ENCODE measurements around the gene MRGPRF. TPM values are rescaled to one million over a fixed set of nuclear protein-coding genes. Genes with fewer than 3 reads are reported as not detected.

MRGPRF gene, protein sequence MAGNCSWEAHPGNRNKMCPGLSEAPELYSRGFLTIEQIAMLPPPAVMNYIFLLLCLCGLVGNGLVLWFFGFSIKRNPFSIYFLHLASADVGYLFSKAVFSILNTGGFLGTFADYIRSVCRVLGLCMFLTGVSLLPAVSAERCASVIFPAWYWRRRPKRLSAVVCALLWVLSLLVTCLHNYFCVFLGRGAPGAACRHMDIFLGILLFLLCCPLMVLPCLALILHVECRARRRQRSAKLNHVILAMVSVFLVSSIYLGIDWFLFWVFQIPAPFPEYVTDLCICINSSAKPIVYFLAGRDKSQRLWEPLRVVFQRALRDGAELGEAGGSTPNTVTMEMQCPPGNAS
- total RNA-seq = under 1 TPM in 2 of 3 donors, not detected in 1; 0.10 to 0.18 TPM

DNA sequence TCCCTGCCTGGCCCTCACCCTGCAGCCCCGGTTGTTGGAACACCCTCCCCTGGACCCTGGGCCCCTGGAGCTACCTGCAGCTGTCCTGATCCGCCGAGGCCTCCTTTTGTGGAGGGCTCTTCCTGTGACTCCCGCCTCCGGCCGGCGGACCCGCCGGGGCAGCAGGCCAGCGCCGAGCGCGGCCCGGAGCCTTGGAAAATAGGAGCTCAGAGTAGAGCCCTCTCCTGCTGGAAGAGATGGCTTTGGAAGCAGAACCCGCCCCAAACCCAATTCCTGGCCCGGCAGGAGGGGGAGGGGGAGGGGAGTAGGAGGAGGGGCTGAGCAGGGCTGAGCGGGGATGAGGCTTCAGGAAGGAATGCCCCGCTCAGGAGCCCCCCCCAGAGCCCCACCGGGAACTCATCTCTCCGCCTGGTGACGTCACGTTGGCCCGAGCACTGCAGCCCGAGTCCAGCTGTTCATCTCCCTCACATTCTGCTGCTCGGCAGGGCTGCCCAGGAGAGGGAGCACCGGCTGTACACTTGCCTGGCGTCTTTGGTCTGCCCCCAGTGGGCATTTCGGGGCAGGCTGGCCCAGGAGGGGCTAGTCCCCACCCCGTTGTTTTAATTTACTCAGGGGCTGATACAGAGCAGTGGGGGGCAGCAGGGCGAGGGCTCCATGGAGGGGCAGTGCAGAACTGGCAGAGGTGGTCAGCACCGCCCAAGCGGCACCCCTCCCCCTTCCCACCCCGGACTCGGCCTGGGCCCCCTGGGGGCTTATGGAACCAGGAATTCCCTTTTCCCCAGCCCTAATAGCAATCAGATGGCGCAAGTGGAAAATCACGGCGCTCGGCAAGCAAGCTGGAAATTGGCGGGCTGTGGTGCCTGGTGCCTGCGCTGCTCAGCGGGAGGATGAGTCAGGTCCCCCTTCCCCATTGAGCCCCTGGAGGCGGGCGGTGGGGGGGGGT is at the start of gene MRGPRF:
Gene MRGPRF (minus strand): TSS at position 238 of the 943 bp plus-strand sequence. CDS start 3,345 bp downstream, outside the sequence.
- ATAC-seq = no peak
- Mint-ChIP-seq H3K27me3 (ENCODE audit: low read depth) (peaks cover 41% of the 10 kb centered on the region), H3K4me3 (no peak within 1 kb of the TSS), H3K4me1 (ENCODE audit: low read depth) (no peaks in the 10 kb centered on the region), H3K36me3 (ENCODE audit: insufficient read depth) (no peaks in the 10 kb centered on the region), H3K9me3 (no peaks in the 10 kb centered on the region)
- DNase-seq = no peak

DNA sequence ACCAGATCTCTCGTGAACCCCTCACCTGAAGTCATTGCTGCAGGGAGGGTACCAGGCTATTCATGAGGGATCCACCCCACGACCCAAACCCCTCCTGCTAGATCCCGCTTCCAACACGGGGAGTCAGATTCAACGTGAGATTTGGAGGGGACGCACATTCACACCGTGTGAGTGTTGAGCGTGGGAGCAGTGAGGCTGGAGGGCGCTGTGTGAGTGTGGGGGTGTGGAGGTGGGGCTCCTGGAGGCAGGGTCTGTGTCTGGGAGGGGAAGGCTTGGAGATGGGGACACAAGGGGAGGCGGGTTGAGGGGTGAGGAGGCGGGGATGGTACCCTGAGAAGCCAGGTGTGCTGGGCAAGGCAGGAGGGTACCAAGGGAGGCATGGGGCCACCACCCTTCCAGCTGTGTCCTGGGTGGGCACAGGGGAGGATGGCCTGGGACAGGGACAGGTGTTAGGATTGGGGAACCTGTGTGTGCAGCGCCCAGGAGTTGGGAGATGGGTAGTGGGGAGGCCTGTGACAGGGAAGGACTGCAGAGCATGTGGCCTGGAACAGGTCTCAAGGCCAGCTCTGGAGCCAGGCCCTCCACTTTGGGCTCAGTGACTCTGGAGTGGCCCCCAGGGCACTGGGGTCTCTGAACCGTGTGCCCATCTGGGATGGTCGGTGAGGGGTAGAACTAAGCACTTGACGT is 49.3 kb upstream of the MRGPRF start:
- Mint-ChIP-seq H3K27me3 (ENCODE audit: low read depth) (no peaks in the 10 kb centered on the region), H3K4me3 (no peak overlapping the region), H3K36me3 (ENCODE audit: insufficient read depth) (no peaks in the 10 kb centered on the region), H3K4me1 (ENCODE audit: low read depth) (no peaks in the 10 kb centered on the region), H3K9me3 (no peaks in the 10 kb centered on the region)
- DNase-seq = no peak
- ATAC-seq = no peak

DNA sequence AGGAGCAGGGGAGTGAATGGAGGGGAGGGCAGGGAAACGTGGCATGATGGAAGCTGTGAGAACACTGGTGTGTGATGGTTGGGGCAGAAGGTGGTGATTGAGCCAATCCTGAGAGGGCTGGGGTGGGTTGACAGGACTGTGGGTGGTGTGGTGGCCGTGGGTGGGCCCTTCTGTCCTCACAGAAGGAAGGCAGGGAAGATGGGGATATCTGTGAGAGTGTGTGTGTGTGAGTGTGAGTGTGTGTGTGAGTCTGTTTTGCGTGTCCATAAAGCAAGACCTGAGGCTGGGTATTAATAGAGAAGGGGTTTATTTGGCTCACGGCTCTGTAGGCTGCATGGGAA is 48.6 kb upstream of the MRGPRF start:
- Mint-ChIP-seq H3K4me3 (no peak overlapping the region), H3K27me3 (ENCODE audit: low read depth) (no peaks in the 10 kb centered on the region), H3K4me1 (ENCODE audit: low read depth) (no peaks in the 10 kb centered on the region), H3K9me3 (no peaks in the 10 kb centered on the region), H3K36me3 (ENCODE audit: insufficient read depth) (no peaks in the 10 kb centered on the region)
- DNase-seq (no peak), ATAC-seq (no peak)

DNA sequence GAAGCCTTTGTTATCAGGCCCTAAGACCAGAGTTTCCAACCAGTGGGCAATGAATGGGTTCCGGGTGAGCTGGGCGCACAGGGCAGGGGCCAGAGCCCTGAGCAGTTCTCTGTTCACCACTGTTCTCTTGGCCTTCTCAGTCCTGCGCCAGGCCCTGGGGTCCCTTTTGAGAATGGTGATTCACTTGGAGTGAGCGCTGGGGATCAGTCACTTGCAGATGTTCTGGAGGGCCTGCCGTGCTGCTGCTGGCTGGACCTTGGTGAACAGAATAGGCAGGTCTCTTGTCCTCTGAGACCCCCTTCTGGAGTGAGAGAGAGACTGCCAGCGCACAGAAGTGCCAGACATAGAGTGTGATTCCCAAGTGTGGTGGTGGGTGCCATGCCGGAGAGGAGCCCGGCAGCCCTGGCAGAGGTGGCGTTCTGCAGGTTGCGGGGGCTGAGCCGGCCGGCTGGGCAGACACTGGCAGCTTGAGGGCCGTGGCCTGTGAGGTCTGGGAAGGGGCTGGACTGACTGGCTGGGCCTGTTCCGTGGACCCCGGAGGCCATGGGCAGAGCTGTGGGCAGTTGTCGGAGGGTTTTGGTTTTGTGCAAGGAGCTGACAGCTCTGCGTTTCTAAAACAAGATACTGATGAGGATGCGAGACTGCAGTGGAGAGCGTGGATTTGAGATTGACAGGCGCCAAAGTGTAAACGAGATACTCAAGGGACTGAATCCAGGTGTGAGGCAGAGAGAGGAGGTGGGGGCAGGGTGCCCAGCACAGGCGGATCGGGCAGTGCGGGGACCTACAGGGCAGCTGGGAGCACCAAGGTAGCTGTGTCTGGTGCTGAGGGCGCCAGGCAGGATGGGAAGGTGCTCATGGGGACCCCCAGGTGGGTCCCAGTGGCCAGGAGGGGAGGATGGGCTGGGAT is 48.0 kb upstream of the MRGPRF start:
- Mint-ChIP-seq H3K4me3 (no peak overlapping the region), H3K9me3 (no peaks in the 10 kb centered on the region), H3K36me3 (ENCODE audit: insufficient read depth) (no peaks in the 10 kb centered on the region), H3K27me3 (ENCODE audit: low read depth) (no peaks in the 10 kb centered on the region), H3K4me1 (ENCODE audit: low read depth) (peaks cover 3% of the 10 kb centered on the region)
- no peak for DNase-seq
- ATAC-seq = no peak

DNA sequence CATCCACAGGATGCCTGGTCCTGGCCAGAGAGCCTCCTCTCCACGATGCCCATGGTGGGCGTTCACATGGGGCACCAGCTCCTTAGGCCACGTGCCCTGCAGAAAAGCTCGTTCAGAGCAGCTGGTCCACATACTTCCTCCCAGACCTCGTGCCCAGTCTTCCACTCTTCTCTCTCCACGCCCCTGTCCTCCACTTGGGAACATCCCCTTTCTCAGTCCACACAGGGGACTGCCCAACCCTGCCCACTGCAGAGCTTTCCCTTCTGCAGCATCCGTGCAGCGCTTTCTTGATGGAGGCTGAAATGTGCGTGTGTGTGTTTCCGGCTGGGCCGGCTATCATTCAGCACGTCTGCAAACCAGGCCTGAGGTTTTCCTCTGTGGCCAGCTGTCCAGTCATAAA is 46.9 kb upstream of the MRGPRF start:
- Mint-ChIP-seq H3K4me3 (no peak overlapping the region), H3K4me1 (ENCODE audit: low read depth) (peaks cover 7% of the 10 kb centered on the region), H3K36me3 (ENCODE audit: insufficient read depth) (no peaks in the 10 kb centered on the region), H3K9me3 (no peaks in the 10 kb centered on the region), H3K27me3 (ENCODE audit: low read depth) (no peaks in the 10 kb centered on the region)
- no peak for DNase-seq
- no peak for ATAC-seq

DNA sequence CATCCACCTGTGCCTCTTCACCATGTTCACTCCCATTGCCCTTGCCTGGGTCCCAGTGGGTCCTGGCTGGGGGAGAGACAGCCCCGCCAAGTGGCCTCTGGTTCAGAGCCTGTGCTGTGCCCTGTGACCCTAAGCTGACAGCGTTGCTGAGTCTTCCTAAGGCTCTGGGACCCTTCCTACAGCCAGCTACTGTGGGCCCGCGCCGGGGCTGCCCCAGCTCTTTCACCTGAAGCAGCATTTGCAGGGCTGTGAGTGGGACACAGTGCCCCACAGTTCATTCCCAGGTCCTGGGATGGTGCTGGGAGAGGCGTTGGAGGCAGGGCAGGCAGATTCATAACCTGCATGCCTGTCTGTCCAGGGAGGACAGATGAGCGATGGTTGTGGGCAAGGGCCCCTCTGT is 46.4 kb upstream of the MRGPRF start:
- DNase-seq = no peak
- peaks cover 7% of the 10 kb centered on the region for H3K4me1 Mint-ChIP-seq (ENCODE audit: low read depth)
- no peaks in the 10 kb centered on the region for H3K36me3 Mint-ChIP-seq (ENCODE audit: insufficient read depth)
- no peak overlapping the region for H3K4me3 Mint-ChIP-seq
- no peaks in the 10 kb centered on the region for H3K9me3 Mint-ChIP-seq
- H3K27me3 Mint-ChIP-seq (ENCODE audit: low read depth) = no peaks in the 10 kb centered on the region
- ATAC-seq = no peak

DNA sequence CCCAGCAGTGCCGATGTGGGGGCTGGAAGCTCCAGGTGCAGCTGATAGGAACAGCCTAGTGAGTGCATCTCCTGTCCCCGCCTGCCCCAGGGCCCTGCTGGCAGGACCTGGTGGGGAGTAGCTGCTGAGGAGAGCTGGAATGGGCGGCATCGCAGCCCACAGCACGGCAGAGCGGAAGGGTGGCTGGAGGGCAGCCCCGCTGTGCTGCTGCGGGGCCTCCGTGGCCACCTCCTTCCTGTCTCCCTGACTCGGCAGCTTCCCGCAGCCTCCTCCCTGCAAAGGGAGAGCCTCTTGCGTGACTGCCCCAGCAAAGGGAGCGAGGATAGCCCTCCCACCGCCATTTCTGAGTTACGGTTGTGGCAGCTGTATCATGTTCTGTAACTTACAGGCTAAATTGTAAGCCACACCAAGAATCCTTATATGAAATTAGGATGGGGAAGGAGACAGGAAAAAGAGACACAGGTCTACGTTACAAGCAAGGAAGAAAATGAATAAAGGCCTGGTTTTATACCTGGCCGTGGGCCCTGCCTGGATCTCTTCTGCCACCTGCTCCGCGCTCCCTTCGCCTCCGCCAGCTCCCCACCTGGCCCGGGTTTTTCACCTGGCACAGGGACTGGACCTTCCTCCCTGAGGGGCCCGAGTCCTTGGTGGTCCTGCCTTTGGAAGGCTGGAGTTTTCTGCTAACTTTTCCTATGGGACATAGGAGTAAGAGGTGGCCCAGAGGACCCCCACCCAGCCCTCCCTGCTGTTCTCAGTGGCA is 45.6 kb upstream of the MRGPRF start:
- no peak overlapping the region for H3K4me3 Mint-ChIP-seq
- DNase-seq = no peak
- no peaks in the 10 kb centered on the region for H3K9me3 Mint-ChIP-seq
- H3K27me3 Mint-ChIP-seq (ENCODE audit: low read depth) = no peaks in the 10 kb centered on the region
- H3K36me3 Mint-ChIP-seq (ENCODE audit: insufficient read depth) = peaks cover 1% of the 10 kb centered on the region
- no peak for ATAC-seq
- peaks cover 7% of the 10 kb centered on the region for H3K4me1 Mint-ChIP-seq (ENCODE audit: low read depth)

DNA sequence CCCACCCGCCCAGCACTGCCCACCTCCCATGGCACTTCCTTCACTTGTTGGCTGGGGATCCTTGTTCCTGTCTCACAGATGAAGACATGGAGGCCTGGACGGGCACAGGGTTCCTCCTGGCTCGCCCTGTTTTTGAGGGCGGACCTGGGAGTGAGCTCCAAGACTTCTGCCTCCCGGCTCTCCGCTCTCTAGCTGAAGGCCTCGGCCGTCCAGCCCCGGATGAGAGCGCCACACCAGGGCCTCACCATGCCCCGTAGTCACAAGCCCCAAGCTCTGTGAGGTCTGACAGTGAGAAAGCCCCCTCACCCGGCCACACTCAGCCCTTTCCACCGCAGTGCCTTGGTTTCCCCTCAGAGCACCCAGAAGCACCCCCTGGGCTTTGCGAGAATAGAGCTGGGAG is 44.8 kb upstream of the MRGPRF start:
- ATAC-seq (no peak), DNase-seq (no peak)
- Mint-ChIP-seq H3K4me3 (no peak overlapping the region), H3K27me3 (ENCODE audit: low read depth) (no peaks in the 10 kb centered on the region), H3K4me1 (ENCODE audit: low read depth) (peaks cover 7% of the 10 kb centered on the region), H3K9me3 (no peaks in the 10 kb centered on the region), H3K36me3 (ENCODE audit: insufficient read depth) (peaks cover 1% of the 10 kb centered on the region)

DNA sequence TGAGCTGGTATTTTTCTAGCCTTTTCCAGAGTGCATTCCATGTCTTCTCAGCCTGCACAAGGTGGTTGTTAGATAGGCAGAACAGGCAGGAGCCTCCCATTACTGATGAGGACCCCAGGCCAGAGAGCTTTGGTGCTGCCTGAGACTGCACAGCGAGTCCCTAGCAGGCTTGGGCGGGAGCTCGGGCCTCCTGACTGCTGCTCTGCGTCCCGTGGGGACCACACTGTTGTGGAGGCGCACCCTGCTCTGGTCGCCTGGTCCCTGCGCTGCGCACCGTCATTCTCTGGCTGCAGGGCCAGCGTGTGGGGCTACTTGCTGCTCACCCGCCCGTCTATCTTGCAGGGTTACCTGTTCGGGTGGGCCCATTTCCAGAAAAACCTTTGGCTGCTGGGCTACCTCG is 44.2 kb upstream of the MRGPRF start:
- ATAC-seq (no peak), DNase-seq (no peak)
- H3K9me3 Mint-ChIP-seq = no peaks in the 10 kb centered on the region
- no peak overlapping the region for H3K4me3 Mint-ChIP-seq
- H3K36me3 Mint-ChIP-seq (ENCODE audit: insufficient read depth) = peaks cover 1% of the 10 kb centered on the region
- H3K27me3 Mint-ChIP-seq (ENCODE audit: low read depth) = no peaks in the 10 kb centered on the region
- peaks cover 9% of the 10 kb centered on the region for H3K4me1 Mint-ChIP-seq (ENCODE audit: low read depth)

DNA sequence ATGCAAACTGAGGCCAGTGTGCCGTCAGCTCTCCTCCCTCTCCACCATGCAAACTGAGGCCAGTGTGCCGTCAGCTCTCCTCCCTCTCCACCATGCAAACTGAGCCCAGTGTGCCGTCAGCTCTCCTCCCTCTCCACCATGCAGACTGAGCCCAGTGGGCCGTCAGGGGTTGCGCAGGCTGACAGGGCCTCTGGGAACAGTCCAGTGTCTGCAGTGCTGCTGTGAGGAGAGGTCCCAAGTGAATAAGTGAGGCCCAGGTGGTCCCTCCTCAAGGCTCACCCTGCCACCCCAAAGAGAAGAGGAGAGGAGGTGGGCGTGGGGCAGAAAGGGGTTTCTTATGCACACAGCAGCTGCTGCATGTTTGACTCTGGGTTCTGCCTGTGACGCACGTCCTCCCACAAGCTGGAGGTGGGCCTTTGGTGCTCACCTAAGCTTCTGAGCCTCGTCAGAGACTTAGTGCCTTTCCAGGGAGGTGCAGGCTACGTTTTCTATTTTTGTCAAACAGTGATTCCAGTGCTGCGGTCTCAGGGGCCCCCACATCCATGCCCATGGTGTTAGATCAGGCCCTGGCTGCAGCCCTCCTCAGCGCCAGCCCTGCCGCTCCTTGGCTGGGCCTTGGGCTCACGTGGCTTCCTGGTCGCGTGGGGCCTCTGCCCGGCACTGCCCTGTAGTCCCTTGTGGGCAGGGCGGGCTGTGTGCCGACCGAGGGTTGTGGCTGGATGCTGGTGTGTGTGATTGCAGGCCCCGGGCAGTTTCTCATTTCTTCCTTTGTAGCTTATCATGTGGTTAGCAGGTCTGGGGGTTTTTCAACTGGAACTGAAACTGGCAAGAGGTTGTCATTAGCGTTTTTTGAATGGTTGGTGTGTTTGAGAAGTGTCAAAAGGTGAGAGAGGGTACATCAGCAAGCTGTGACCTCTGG is 42.8 kb upstream of the MRGPRF start:
- H3K27me3 Mint-ChIP-seq (ENCODE audit: low read depth) = no peaks in the 10 kb centered on the region
- peaks cover 18% of the 10 kb centered on the region for H3K4me1 Mint-ChIP-seq (ENCODE audit: low read depth)
- no peak for DNase-seq
- H3K9me3 Mint-ChIP-seq = no peaks in the 10 kb centered on the region
- peak; percentile 27 to 41 for ATAC-seq
- peaks cover 1% of the 10 kb centered on the region for H3K36me3 Mint-ChIP-seq (ENCODE audit: insufficient read depth)
- H3K4me3 Mint-ChIP-seq = no peak overlapping the region

DNA sequence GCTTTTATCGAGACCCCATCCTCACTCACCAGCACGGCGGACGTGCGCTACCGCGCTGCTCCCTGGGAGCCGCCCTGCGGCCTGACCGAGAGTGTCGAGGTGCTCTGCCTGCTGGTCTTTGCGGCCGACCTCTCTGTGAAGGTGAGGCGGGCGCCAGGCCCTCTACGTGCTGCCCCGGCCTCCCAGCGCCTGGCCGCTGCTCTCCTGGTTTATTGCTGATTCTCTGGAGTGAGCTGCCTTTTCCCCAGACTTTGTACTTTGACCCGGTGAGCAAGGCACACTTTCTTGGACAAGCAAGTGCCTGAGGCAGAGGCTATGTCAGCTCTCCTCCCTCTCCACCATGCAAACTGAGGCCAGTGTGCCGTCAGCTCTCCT is 42.2 kb upstream of the MRGPRF start:
- Mint-ChIP-seq H3K27me3 (ENCODE audit: low read depth) (no peaks in the 10 kb centered on the region), H3K9me3 (no peaks in the 10 kb centered on the region), H3K4me3 (no peak overlapping the region), H3K36me3 (ENCODE audit: insufficient read depth) (peaks cover 1% of the 10 kb centered on the region), H3K4me1 (ENCODE audit: low read depth) (peaks cover 22% of the 10 kb centered on the region)
- DNase-seq (no peak), ATAC-seq (no peak)

DNA sequence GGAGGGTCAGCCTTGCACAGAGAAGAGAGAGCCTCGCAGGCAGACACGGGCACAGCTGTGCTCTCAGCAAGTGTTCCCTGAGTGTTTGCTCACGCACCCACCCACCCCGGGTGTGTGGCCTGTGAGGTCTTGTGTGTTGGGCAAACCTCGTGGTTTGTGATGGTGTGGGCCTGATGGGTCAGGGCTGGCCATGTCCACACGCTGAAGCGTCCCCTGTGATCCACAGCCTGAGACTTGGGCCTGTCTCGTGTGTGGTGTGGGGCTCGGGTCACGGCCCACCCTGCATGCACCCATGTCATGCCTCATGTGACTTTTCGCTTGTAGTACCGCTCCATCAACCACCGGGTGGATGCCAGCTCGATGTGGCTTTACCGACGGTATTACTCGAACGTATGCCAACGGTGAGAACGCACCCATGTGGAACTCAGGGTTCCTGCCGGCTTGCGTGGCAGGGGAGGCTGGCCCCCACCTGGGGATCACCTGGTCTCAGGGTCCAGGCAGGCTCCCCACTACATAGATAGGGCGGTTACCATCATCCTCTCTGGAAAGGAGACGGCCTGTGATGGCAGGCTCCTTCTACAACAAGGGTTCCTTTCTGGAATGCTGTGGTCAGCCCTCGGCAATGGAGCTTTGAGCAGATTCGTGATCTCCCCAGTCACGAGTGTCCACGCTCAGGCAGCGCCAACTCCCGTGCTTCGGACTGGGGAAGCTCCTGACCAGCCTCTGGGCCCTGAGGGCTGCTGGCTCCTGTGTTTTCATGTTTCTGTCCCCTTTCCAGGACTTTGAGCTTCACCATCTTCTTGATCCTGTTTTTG is 41.6 kb upstream of the MRGPRF start:
- ATAC-seq (no peak), DNase-seq (no peak)
- Mint-ChIP-seq H3K9me3 (no peaks in the 10 kb centered on the region), H3K36me3 (ENCODE audit: insufficient read depth) (peaks cover 1% of the 10 kb centered on the region), H3K27me3 (ENCODE audit: low read depth) (no peaks in the 10 kb centered on the region), H3K4me1 (ENCODE audit: low read depth) (peaks cover 28% of the 10 kb centered on the region), H3K4me3 (no peak overlapping the region)

Measured in activated T-cell treated with anti-CD3 and anti-CD28 coated beads, Interleukin-2, amount 50 U/mL, for 4 hours (primary cell).